HG02884 (cell line): ENCODE measurements around the gene PRR33.

Experiments
- ATAC-seq: cut with Tn5 transposase; IDR thresholded peaks from one replicate; pipeline ENCODE4 v1.9.1; 2021; ENCODE audit warnings: mild to moderate bottlenecking, moderate library complexity; ENCODE audit not compliant: unreplicated experiment

Gene PRR33

DNA sequence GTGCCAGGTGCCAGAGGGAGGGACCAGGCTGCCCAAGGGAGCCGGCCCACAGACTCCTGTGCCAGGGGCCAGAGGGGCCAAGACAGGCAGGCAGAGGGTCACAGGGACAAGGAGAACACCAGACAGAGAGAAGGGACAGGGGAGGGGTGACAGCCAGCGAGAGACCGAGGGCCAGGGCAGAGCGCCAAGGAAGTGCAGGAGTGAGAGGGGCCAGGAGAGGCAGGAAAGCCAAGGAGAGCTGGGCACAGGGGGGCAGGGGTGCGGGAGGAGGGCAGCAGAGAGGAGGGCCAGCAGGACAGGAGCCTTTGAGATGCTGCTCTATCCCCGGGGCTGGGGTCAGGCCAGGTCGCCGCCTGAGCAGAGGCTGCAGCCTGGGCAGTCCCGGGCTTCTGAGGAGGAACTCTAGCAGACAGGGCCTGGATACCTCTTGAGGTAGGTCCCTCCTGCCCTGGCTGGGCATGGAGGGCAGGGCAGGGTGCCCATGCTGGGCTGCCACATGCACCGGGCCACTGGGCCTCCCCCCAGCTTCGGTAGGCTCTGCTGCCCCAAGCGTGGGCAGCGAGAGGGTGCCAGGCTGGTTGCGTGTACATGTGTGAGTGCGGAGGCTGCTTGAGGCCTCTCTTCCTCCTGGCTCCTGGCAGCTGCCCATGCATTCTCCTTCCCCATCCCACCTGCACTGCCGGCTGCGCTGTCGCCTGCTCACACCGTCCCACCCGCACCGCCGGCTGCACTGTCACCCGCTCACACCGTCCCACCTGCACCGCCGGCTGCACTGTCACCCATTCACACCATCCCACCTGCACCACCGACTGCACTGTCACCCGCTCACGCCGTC lies 26.6 kb downstream of the PRR33 start:
- no peak for ATAC-seq

GRCh38 chr11:1864231-1864630 lies 27.5 kb downstream of the PRR33 start:
- ATAC-seq = no peak

- ATAC-seq = no peak
These were observed 28.1 kb downstream of the PRR33 start for GRCh38 chr11:1863352-1864216.

DNA sequence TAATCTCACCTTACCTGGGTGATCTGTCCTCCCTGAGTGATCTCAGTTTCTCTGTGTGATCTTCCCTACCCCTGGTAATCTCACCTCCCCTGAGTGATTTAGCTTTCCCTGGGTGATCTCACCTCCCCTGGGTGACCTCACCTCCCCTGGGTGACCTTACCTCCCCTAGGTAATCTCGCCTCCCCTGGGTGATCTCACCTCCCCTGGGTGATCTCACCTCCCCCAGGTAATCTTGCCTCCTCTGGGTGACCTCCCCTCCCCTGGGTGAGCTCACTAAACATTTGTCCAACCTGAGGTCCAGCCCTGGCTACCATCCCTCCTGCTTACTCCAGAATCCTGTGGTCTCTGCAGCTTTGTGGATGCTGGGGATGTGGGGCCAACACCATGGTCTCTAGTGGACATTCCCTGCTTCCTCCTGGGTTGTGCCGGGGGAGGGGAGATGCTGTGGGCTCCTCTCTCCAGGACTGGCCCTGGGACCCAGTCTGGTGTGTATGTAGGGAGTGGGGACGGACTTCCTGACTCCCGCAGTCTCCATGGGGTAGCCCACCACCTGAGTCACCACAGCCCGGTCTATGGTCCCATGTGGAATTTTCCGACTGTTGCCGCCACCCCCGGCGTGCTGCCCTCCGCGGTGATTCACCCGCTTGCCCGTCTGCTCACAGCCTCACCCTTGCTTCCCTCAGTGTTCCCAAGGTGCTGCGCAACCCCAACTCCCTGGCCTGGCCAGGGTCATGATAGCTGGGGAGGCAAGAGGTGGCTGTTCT lies 28.9 kb downstream of the PRR33 start:
- no peak for ATAC-seq

DNA sequence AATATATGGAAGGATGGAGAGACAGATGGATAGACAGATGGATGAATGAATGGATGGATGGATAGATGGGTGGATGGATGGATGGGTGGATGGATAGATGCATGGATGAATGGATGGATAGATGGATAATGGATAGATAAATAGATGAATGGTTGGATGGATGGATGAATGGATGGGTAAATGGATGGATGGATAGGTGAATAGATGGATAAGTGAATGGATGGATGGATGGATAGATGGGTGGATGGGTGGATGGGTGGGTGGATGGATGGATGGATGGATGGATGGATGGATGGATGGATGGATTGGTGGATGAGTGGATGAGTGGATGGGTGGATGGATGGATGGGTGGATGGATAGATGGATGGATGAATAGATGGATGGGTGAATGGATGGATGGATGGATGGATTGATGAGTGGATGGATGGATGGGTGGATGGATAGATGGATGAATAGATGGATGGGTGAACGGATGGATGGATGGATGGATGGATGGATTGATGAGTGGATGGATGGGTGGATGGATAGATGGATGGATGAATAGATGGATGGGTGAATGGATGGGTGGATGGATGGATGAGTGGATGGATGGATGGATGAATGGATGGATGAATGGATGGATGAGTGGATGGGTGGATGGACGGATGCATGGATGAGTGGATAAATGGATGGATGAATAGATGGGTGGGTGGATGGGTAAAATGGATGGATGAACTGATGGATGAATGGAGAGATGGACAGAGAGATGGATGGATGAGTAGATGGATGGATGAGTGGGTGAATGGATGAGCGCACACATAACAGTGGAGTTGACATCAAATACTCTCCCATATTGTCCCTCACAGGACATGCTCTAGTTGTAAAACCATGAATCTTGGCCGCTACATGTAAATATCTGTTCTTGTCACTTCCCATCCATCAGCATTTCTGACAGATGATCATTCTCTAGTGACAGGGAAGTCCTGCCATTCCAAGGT lies 30.0 kb downstream of the PRR33 start:
- no peak for ATAC-seq

DNA sequence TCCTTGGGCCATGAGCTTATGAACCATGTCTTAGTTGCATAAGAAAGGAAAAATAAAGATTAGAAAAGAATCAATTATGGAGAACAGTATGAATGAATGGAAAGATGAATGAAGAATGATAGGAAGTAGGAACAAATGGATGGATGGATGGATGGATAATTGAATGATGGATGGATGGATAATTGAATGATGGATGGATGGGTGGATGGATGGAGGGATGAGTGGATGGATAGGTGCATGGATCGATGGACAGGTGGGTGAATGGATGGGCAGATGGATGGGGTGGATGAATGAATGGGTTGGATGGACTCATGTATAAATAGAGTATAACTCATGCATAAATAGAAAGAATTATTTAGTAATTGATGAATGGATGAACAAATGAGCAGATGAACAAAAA lies 31.6 kb downstream of the PRR33 start:
- ATAC-seq = no peak

- no peak for ATAC-seq
These were observed 32.7 kb downstream of the PRR33 start for GRCh38 chr11:1859004-1859403.

- ATAC-seq = no peak
These were observed 33.1 kb downstream of the PRR33 start for GRCh38 chr11:1858576-1858975.

DNA sequence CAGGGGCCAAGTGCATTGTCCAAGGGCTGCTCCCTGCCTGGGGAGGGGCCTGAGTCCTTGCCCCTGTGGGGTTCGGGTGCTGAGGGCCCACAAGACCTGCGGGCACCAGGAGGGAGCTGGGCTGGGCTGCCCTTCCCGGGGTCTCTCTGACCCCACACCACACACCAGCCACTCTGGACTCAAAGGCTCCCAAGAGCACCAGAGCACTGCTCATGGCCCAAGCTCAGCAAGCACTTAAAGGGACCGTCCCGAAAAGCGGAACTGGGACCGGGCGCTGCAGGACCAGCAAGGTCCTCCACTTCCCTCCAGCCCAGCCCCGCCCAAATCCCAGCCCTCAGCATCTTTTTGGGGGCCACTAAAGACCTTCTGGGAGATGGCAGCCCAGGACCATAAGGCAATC lies 33.5 kb downstream of the PRR33 start:
- ATAC-seq = no peak

- no peak for ATAC-seq
These were observed 34.6 kb downstream of the PRR33 start for GRCh38 chr11:1857064-1857463.

DNA sequence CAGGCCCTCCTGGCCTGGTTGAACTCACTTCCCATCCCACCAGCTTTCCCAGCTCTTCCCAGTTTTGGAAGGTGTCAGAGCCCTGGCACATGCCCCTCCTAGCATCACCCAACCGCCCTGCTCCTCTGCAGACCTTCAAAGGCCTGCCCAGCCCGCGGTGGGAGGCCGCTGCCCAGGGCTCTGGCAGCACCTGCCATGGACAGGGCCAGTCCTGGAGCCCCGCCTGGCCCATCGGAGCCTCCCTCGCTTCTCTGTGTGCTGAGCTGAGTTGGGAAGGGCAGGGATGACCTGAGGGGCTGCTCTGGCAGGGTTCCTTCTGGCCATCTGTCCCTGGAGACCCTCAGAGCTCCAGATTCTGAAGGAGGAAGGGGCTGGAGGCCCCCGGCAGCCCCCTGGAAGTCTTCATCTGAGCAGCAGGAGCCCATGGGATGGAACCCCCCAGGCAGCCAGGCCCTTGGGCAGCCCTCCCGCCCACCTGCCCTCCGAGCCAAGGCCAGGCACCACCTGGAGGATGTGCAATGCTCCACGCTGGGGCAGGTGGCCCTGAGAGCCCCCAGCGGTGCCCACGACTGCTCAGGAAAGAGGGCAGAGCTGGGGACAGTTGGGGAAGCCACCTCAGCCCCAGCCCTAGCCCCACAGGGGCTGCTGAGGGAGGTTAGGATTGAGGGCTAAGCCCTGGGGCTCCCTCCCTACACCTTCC lies 35.2 kb downstream of the PRR33 start:
- ATAC-seq = no peak

- ATAC-seq = no peak
These were observed 35.8 kb downstream of the PRR33 start for GRCh38 chr11:1855886-1856265.

DNA sequence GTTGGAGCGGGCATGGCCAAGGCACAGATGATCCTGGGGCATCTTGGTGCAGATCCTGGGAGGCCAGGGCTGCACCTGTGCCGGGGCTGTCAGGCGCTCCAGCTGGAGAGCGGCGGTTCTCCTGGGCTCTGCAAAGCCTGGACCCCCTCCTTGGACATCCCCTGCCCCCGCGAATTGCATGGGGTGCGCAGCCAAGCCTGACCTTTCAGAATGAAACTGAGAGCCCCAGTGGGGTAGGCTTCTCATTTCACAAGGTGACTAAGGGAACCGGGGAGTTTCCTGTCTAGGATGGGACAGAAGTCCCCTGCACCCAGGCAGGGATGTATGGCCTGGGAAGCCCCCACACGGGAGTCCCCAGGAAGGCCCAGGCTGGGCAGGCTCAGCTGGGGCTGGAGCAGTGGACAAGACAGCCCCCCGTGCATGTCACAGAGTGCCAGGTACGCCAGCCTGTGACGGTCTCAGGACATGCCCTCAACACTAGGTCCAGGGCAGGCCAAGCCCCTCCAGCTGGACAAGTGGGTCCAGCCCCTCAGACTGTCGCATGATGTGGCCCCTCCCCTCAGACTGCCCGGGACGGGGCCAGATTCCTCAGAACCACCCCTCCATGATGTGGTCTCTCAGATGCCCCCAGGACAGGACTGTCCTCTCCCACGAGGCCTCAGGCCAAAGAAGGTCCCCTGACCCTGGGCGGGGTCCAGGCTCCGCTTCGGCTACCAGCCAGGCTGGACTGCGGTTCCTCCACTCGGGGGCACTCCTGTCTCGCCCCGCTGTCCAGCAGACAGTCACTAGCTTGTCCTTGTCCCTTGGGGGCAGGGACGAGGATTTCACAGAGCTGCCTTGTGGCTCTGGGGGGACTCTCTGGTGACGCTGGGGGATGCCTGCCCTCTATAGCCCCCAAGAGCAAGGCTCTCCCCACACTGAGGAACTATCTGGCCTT lies 36.5 kb downstream of the PRR33 start:
- peak; percentile 27 for ATAC-seq

DNA sequence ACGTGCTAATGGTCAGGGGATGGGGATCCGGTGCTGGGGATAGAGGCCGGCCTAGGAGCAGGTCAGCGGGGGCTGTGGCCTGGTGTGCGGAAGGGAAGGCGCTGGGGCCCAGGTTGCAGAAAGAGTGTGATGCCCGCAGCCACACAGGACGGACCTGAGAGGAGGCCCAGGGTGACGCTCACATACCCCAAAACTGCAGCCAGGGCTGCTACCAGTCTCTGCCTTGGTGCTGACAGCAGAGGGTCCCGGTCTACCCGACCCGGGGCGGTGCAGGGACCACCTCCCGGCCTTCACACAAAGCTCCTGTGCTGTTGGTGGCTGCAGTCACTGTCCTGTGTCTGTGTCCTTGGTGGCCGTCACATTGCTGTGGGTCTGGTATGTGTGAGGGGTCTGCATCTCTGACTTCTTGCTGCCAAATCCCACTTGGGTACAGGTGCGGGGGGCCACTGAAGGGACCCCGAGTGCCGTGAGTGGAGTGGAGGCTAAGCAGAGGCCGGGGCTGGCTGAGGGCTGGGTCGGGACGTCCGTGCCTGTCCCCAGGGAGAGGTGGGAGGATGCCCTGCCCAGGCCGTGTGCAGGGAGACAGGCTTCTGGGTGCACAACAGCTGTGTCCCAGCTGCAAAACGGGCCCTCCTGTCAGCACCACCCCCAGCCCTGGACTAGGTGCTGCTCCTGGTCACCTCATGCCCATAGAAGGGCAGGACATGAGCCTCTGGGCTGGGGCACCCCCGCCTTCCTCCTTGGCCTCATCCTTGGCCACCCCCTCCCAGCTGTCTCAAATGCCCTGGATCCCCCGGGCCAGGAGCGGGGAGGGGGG lies 37.4 kb downstream of the PRR33 start:
- ATAC-seq = peak; percentile 11

DNA sequence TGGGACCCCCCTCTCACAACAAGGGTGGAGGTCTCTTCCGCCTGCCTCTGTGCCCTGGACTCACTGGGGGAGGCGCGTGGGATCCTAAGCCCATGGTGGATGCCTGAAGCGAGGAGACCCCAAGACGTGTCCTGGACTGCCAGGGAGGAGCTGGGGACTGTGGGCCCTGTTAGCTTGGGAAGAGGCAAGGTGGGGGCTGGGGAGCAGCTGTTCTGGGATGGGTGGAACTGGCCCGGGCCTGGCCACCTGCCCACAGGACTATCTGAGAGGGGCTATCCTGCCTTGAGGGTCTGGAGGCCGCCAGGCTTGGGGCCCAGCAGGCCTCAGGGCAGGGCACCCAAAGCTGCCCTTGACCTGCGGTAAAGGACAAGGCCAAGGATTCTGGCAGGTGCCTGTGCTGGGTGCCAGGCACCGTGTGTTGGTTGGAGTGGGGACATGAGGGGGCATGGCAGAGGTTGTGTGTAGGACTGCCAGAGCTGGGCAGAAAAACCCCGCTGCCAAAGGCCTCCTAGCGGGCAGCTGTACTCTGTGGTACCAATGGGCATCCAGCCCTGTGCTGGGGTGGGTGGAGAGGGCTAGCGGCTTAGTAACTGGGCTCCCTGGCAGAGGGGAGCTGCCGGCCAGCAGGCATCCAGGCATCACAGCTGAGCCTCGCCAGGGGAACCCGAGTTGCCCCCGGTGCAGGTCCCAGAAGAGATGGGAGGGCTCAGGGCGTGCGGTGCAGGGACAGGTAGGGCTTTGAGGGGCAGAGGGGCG lies 38.1 kb downstream of the PRR33 start:
- ATAC-seq = no peak

DNA sequence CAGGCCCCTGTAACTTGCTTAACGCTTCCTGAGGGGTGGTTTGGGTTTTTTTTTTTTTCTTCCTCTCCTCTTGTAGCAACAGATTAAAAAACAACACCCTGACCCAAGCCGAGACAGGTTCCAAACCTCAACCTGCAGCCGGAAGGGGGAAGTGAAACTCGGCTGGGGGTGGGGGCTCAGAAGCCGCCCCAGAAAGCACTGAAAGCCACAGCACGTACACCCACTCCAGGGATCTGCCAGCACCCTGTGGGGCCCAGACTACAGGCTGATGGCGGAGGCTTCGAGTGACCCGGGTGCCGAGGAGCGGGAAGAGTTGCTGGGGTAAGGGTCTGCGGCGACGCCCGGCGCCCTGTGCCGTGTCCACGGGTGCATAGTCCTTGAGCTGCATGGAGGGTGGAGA lies 38.8 kb downstream of the PRR33 start, which contains the start of gene LSP1:
LSP1 (plus strand) TSS at position 208 of the 400 bp plus-strand sequence; CDS start at position 269, 61 bp downstream.
- peak; percentile 51 for ATAC-seq
